Measurements from ENCODE around the gene AARS1. TPM values are rescaled to one million over a fixed set of nuclear protein-coding genes. Genes with fewer than 3 reads are reported as not detected.
"Not testable (repeated sequence)": the region's sequence is repeated elsewhere in the genome, so short reads cannot be mapped to it uniquely, and the experiment has no call there.

The AARS1 gene
- total RNA-seq, 1 donor from 2014 or later, result 91.5 TPM

DNA sequence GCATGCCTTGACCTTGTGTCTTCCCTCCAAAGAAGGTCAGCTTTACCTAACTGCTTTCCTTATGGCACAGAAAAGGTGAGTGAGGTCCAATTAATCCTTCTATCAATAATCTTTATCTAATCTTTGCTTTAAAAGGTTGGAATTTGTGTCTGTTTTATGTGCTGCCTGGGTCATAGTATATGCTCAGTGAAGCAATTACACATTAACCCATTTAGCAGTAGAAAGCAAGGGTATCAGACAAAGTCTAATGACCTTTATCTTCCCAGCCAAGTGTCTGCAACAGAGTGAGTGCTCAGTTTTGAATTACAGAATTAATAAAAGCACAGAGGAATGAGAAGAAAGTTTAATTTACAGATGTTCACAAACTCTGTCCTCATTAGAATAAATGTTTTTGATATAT, 63.3 kb downstream of the AARS1 start:
- not testable (repeated sequence) for DNase-seq (ENCODE audit: low read depth)

DNA sequence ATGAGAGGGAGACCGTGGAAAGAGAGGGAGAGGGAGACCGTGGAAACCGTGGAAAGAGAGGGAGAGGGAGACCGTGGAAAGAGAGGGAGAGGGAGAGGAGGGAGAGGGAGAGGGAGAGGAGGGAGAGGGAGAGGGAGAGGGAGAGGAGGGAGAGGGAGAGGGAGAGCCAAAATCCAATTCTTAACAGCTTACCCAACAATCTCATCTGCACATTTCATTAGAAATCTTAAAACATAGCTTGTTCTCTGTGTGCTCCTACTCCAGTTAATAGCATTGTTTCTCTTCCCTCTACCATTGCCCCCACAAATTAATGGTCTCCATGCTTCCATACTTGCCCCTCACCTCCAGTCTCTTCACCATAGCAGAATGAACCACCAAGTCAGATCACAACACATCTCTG, 63.9 kb downstream of the AARS1 start:
- DNase-seq (ENCODE audit: low read depth), result not testable (repeated sequence)

DNA sequence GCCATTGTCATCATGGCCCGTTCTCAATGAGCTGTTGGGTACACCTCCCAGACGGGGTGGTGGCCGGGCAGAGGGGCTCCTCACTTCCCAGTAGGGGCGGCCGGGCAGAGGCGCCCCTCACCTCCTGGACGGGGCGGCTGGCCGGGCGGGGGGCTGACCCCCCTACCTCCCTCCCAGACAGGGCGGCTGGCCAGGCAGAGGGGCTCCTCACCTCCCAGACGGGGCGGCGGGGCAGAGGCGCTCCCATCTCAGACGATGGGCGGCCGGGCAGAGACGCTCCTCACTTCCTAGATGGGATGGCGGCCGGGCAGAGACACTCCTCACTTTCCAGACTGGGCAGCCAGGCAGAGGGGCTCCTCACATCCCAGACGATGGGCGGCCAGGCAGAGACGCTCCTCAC, 64.7 kb downstream of the AARS1 start:
- not testable (repeated sequence) for DNase-seq (ENCODE audit: low read depth)

DNA sequence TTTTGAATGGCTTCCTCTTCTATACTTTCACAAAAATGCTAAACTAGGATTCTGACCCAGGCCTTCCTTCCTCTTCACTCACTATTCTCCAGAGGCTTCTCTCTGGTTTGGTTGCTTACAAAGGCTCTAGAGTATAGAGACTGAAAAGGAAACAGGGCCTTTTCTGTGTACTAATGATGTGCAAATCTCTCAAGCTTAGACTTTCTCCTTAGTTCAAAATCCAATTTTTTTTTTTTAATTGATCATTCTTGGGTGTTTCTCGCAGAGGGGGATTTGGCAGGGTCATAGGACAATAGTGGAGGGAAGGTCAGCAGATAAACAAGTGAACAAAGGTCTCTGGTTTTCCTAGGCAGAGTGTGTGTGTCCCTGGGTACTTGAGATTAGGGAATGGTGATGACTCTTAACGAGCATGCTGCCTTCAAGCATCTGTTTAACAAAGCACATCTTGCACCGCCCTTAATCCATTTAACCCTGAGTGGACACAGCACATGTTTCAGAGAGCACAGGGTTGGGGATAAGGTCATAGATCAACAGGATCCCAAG, 65.3 kb downstream of the AARS1 start:
- not testable (repeated sequence) for DNase-seq (ENCODE audit: low read depth)

DNA sequence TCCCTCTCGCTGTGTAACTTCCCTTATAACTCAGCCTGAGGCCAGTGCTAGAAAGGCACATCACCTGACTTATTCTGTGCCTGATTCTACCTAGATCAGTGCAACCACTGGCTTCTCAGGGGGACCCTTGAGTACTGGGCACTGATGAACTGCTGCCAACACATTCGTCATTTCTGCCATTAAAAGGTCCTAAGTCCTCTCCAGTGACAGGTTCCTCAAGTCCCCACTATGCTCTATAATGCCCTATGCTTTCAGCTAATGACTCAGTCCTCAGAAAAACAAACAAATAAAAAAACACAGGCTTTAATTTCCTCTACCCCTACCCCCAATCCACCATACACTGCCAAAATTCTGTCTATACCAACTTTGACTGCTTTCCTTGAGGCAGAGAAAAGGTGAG, 66.1 kb downstream of the AARS1 start:
- not testable (repeated sequence) for DNase-seq (ENCODE audit: low read depth)

DNA sequence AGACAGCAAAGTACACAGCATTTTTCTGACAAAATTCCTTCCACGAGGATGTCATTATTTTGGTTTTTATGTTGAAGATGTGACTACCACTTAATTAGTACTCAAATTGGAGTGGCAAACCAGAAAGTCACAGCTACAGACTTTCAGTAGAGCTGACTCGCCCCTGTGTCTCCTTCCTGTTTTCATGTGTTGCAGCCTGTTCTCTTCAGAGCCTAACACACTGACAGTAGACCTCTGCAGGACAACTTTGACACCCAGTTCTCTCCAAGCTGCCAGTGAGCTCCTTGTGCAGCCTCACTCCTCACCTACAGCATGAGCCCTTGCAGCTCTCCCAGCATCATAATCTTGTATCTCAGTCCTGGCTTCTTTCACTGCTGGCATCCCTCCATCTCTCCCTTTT, 66.7 kb downstream of the AARS1 start:
- DNase-seq (ENCODE audit: low read depth), result not testable (repeated sequence)

DNA sequence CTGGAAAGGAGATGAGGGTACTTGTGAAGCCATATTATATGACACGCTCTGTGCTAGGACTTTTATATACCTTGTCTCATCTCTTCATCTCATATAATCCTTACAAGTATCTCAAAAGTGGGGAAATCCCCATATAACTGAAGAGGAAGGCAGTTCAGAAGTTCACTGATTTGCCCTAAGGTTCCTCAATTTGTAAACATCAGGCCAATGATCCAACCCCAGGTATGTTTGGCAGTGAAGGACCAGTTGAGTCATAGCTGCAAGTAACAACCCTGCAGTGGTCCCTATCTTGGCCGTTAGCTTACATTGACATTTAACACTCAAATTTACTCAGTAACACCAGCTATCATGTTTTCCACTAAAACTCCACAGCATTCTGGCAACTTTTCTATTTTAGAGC, 70.7 kb downstream of the AARS1 start:
- not testable (repeated sequence) for DNase-seq (ENCODE audit: low read depth)

DNA sequence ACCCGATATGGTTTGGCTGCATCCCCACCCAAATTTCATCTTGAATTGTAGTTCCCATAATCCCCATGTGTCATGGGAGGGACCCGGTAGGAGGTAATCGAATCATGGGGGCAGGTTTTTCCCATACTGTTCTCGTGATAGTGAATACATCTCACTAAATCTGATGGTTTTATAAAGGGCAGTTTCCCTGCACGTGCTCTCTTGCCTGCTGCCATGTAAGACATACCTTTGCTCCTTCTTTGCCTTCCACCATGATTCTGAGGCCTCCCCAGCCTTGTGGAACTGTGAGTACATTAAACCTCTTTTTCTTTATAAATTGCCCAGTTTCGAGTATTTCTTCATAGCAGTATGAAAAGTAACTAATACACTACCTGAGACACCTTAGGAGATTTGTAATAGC, 82.9 kb downstream of the AARS1 start:
- not testable (repeated sequence) for DNase-seq (ENCODE audit: low read depth)

DNA sequence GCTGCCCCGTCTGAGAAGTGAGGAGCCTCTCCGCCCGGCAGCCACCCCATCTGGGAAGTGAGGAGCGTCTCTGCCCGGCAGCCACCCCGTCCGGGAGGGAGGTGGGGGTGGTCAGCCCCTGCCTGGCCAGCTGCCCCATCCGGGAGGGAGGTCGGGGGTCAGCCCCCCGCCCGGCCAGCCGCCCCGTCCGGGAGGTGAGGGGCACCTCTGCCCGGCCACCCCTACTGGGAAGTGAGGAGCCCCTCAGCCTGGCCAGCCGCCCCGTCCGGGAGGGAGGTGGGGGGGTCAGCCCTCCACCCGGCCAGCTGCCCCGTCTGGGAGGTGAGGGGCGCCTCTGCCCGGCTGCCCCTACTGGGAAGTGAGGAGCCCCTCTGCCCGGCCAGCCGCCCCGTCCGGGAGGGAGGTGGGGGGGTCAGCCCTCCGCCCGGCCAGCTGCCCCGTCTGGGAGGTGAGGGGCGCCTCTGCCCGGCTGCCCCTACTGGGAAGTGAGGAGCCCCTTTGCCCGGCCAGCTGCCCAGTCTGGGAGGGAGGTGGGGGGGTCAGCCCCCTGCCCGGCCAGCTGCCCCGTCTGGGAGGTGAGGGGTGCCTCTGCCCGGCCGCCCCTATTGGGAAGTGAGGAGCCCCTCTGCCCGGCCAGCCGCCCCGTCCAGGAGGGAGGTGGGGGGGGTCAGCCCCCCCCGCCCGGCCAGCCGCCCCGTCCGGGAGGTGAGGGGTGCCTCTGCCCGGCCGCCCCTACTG, 84.5 kb downstream of the AARS1 start:
- DNase-seq (ENCODE audit: low read depth), result not testable (repeated sequence)

DNA sequence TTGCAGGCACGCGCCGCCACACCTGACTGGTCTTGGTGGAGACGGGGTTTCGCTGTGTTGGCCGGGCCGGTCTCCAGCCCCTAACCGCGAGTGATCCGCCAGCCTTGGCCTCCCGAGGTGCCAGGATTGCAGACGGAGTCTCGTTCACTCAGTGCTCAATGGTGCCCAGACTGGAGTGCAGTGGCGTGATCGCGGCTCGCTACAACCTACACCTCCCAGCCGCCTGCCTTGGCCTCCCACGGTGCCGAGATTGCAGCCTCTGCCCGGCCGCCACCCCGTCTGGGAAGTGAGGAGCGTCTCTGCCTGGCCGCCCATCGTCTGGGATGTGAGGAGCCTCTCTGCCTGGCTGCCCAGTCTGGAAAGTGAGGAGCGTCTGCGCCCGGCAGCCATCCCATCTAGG, 85.3 kb downstream of the AARS1 start:
- not testable (repeated sequence) for DNase-seq (ENCODE audit: low read depth)

DNA sequence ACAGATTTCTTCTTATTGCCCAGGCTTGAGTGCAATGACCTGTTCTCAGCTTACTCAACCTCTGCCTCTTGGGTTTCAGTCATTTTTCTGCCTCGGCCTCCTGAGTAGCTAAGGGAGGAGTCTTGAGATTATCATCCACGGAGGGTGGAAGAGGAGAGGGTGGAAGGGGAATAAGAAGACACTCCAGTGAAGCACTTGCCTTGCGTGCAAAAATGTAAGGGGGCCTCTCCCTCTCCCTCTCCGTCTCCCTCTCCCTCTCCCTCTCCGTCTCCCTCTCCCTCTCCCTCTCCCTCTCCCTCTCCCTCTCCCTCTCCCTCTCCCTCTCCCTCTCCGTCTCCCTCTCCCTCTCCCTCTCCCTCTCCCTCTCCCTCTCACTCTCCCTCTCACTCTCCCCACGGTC, 85.8 kb downstream of the AARS1 start:
- not testable (repeated sequence) for DNase-seq (ENCODE audit: low read depth)

Other genes starting within 250 kb of the AARS1 start
- 13.6 and 15.6 TPM in 2 replicates for gene PDPR, start 175.2 kb downstream of the AARS1 start, total RNA-seq
- 0.16 and 0.43 TPM in 2 replicates for gene CLEC18C, start 115.7 kb downstream of the AARS1 start, total RNA-seq
- gene EXOSC6, start 37.6 kb downstream of the AARS1 start, total RNA-seq, result 33.4 and 45.5 TPM in 2 replicates
- 20.7 and 22.3 TPM in 2 replicates for gene DDX19B, start 9.7 kb upstream of the AARS1 start, total RNA-seq
- 43.2 and 43.7 TPM in 2 replicates for gene DDX19A, start 57.4 kb upstream of the AARS1 start, total RNA-seq
- gene ST3GAL2, start 149.6 kb upstream of the AARS1 start, total RNA-seq, result 14.4 and 16.5 TPM in 2 replicates
- 11.4 and 16.8 TPM in 2 replicates for gene FCSK, start 165.1 kb upstream of the AARS1 start, total RNA-seq
- gene COG4, start 234.0 kb upstream of the AARS1 start, total RNA-seq, result 63.1 and 88.9 TPM in 2 replicates
- gene SF3B3, start 234.3 kb upstream of the AARS1 start, total RNA-seq, result 115 and 133 TPM in 2 replicates